Amygdala (tissue), 56 donors: ENCODE data around the gene KMT2E.
A peak's percentile ranks its signal among the peaks of the same experiment; 100 is the strongest.
"Not testable (repeated sequence)": the region's sequence is repeated elsewhere in the genome, so short reads cannot be mapped to it uniquely, and the experiment has no call there.

Experiments
- DNase-seq, 56 donors: peaks; one replicate each; lab custom pipeline; 2025; lab: John Stamatoyannopoulos, UW

The KMT2E gene

GRCh38 chr7:104982308-104983075 lies 31.5 kb upstream of the KMT2E start:
- DNase-seq = no peak

GRCh38 chr7:104983076-104983577 lies 30.9 kb upstream of the KMT2E start:
- peak in 1 of 56 donors; percentile 17 for DNase-seq

GRCh38 chr7:104983578-104984539 lies 30.1 kb upstream of the KMT2E start:
- peak in 55 of 56 donors; percentile 29 to 92 (median 85) for DNase-seq

- no peak for DNase-seq
Observed at GRCh38 chr7:104984585-104985258, 29.3 kb upstream of the KMT2E start.

GRCh38 chr7:104985259-104985617 lies 28.8 kb upstream of the KMT2E start:
- DNase-seq = no peak

- no peak for DNase-seq
Observed at GRCh38 chr7:104986628-104987259, 27.3 kb upstream of the KMT2E start.

GRCh38 chr7:104987403-104987802 lies 26.6 kb upstream of the KMT2E start:
- not testable (repeated sequence) for DNase-seq

- DNase-seq = no peak
Observed at GRCh38 chr7:104990983-104991382, 23.0 kb upstream of the KMT2E start.

- no peak for DNase-seq
Observed at GRCh38 chr7:104992306-104992705, 21.7 kb upstream of the KMT2E start.

GRCh38 chr7:104993217-104993862 lies 20.7 kb upstream of the KMT2E start:
- DNase-seq = no peak

GRCh38 chr7:104998040-104998752 lies 15.8 kb upstream of the KMT2E start:
- no peak for DNase-seq

GRCh38 chr7:105000200-105000599 lies 13.8 kb upstream of the KMT2E start:
- no peak for DNase-seq

GRCh38 chr7:105000927-105001336 lies 13.1 kb upstream of the KMT2E start:
- DNase-seq = no peak

- DNase-seq = no peak
Observed at GRCh38 chr7:105001652-105002184, 12.3 kb upstream of the KMT2E start.

GRCh38 chr7:105003275-105003674 lies 10.7 kb upstream of the KMT2E start:
- peak in 3 of 56 donors; percentile 11 to 25 (median 12) for DNase-seq

GRCh38 chr7:105003872-105004510 lies 10.0 kb upstream of the KMT2E start:
- DNase-seq = no peak

- DNase-seq = not testable (repeated sequence)
Observed at GRCh38 chr7:105005006-105005405, 9.0 kb upstream of the KMT2E start.

GRCh38 chr7:105005486-105005885 lies 8.5 kb upstream of the KMT2E start:
- DNase-seq = not testable (repeated sequence)
